HepG2 (cell line): Measurements from ENCODE around the gene CDC42EP5. TPM values are rescaled to one million over a fixed set of nuclear protein-coding genes. Genes with fewer than 3 reads are reported as not detected.

Source experiments
- ATAC-seq: fragments of 200-7000 bp; cut with Tn5 transposase; 3 replicates; pipeline ENCODE4 v1.9.1; 2020; ENCODE audit warnings: mild to moderate bottlenecking, moderate library complexity
- BruUV-seq: library from RNA; stranded (reverse); fragments of 400-500 nt; replicated peaks from 2 replicates; lab custom pipeline; 2021; lab: Mats Ljungman, UMichigan
- CTCF ChIA-PET: fragments of 300-600 bp; formaldehyde crosslinking; extraction: SDS; loops from one replicate; lab custom pipeline; 2021; ENCODE audit warnings: low total read pairs, inconsistent platforms, low intra/inter-chr PET ratio; lab: Yijun Ruan, JAX
- POLR2A ChIA-PET: fragments of 350-600 bp; sonication (Branson Sonifier 250); formaldehyde crosslinking; loops from one replicate; lab custom pipeline; 2020; ENCODE audit warnings: antibody characterized with exemption, inconsistent platforms; lab: Yijun Ruan, JAX
- DNase-seq: peaks from one replicate; pipeline ENCODE4 v3.0.0-alpha.2; 2015; ENCODE audit warnings: low spot score
- FAIRE-seq: peaks from 3 replicates; lab custom pipeline; 2011; peaks lifted over from hg19 to GRCh38; lab: Jason Lieb, UNC
- H2AFZ ChIP-seq: one replicate; pipeline ENCODE4 v1.6.1; 2011; ENCODE audit warnings: low read length, inconsistent platforms
- H3K27ac ChIP-seq: fragments of 300-600 bp; 3 replicates; pipeline ENCODE4 v1.8.0; 2011; ENCODE audit warnings: mixed run types, mild to moderate bottlenecking, mixed read lengths, low read length, inconsistent platforms; ENCODE audit not compliant: insufficient read depth; ENCODE audit errors: extremely low read length
- H3K27me3 ChIP-seq, 2 experiments: fragments of 200-600 bp in 1 of 2; 2 replicates in 1 of 2; 3 replicates in 1 of 2; pipeline versions ENCODE4 v1.6.0 to v1.8.0; 2011; ENCODE audit warnings: low read length in 2 of 2, mild to moderate bottlenecking in 2 of 2, moderate library complexity in 2 of 2, inconsistent platforms in 1 of 2; ENCODE audit not compliant: insufficient read depth in 2 of 2, control insufficient read depth in 1 of 2
- H3K36me3 ChIP-seq, 2 experiments: fragments of 200-600 bp in 1 of 2; replicated peaks in 1 of 2; 2 replicates in 1 of 2; 3 replicates in 1 of 2; pipeline versions ENCODE4 v1.5.1 to v1.8.0; 2011; ENCODE audit warnings: low read length in 2 of 2, inconsistent platforms in 1 of 2; ENCODE audit not compliant: insufficient read depth in 2 of 2, control insufficient read depth in 1 of 2
- H3K4me1 ChIP-seq: 2 replicates; pipeline ENCODE4 v1.5.1; 2012; ENCODE audit warnings: low read length, inconsistent platforms; ENCODE audit not compliant: insufficient read depth
- H3K4me2 ChIP-seq: 2 replicates; pipeline ENCODE4 v1.6.0; 2011; ENCODE audit warnings: low read depth, low read length, inconsistent platforms
- H3K4me3 ChIP-seq, 3 experiments: fragments of 200-600 bp in 1 of 3; sonication (generic), shearing (Covaris generic) in 1 of 3; replicated peaks in 1 of 3; 2 replicates each; pipeline ENCODE4 v1.5.1; 2011 to 2016; ENCODE audit warnings: low read length in 3 of 3, inconsistent platforms in 2 of 3, low read depth in 2 of 3, mild to moderate bottlenecking in 2 of 3, control low read depth in 1 of 3, mixed read lengths in 1 of 3; ENCODE audit not compliant: insufficient read depth in 1 of 3
- H3K79me2 ChIP-seq: one replicate; pipeline ENCODE4 v1.6.1; 2011; ENCODE audit warnings: low read length, inconsistent platforms; ENCODE audit not compliant: insufficient read depth
- H3K9ac ChIP-seq: 2 replicates; pipeline ENCODE4 v1.6.0; 2011; ENCODE audit warnings: mild to moderate bottlenecking, low read depth, low read length, inconsistent platforms; ENCODE audit not compliant: insufficient read depth
- H3K9me3 ChIP-seq: 2 replicates; pipeline ENCODE4 v1.5.1; 2012; ENCODE audit warnings: mild to moderate bottlenecking, low read length
- H4K20me1 ChIP-seq: 2 replicates; pipeline ENCODE4 v1.6.0; 2011; ENCODE audit warnings: inconsistent platforms, mild to moderate bottlenecking, low read length, moderate library complexity; ENCODE audit not compliant: insufficient read depth
- JUNB ChIP-seq: sonication (generic); formaldehyde crosslinking; IDR thresholded peaks from 2 replicates; pipeline ENCODE4 v1.8.0; 2022; ENCODE audit warnings: missing genetic modification reagents, mild to moderate bottlenecking, borderline replicate concordance
- MAFK ChIP-seq, 2 experiments: IDR thresholded peaks in 1 of 2; conservative IDR thresholded peaks in 1 of 2; 2 replicates each; pipeline ENCODE4 v1.6.1; 2011; ENCODE audit warnings: improper control_type of control experiment in 2 of 2, low read length in 2 of 2
- MAX ChIP-seq: IDR thresholded peaks from 2 replicates; pipeline ENCODE4 v1.6.1; 2012; ENCODE audit warnings: inconsistent platforms
- RNF219 ChIP-seq: sonication (generic); formaldehyde crosslinking; IDR thresholded peaks from 2 replicates; pipeline ENCODE4 v1.5.0; 2020; ENCODE audit warnings: mild to moderate bottlenecking, missing genetic modification reagents
- SP1 ChIP-seq, 2 experiments: fragments of 450-650 bp in 1 of 2; sonication (generic) in 1 of 2; formaldehyde crosslinking in 1 of 2; IDR thresholded peaks; 2 replicates each; pipeline versions ENCODE4 v1.4.0 to v1.6.1; 2016 to 2020; ENCODE audit warnings: missing genetic modification reagents in 1 of 2
- ZNF276 ChIP-seq: sonication (generic); formaldehyde crosslinking; IDR thresholded peaks from 2 replicates; pipeline ENCODE4 v1.4.0; 2020; ENCODE audit warnings: mild to moderate bottlenecking, low read depth, missing genetic modification reagents
- ZNF281 ChIP-seq: sonication (generic); formaldehyde crosslinking; IDR thresholded peaks from 2 replicates; pipeline ENCODE4 v1.4.0; 2020; ENCODE audit warnings: missing genetic modification reagents, borderline replicate concordance
- ZNF777 ChIP-seq: sonication (generic); formaldehyde crosslinking; IDR thresholded peaks from 2 replicates; pipeline ENCODE4 v1.4.0; 2020; ENCODE audit warnings: missing genetic modification reagents
- ZXDC ChIP-seq: sonication (generic); formaldehyde crosslinking; IDR thresholded peaks from 2 replicates; pipeline ENCODE4 v1.5.0; 2020; ENCODE audit warnings: mild to moderate bottlenecking, missing genetic modification reagents
- WGBS: methylation state at CpG from one replicate; pipeline ENCODE4 v1.1.6; 2017; ENCODE audit warnings: low lambda C conversion rate; 5-methylcytosine and 5-hydroxymethylcytosine counted together
- in situ Hi-C: cut with HindIII; loops from 2 replicates; pipeline ENCODE4 v1.10.0; 2017; ENCODE audit warnings: low pct_unique_long_range_greater_than_20kb; ENCODE audit not compliant: extremely low pct_ligation_motif_present
- intact Hi-C: fragments of 100-400 bp; cut with micrococcal nuclease; formaldehyde crosslinking; loops from one replicate; pipeline ENCODE4 v1.10.0; 2022; ENCODE audit not compliant: unreplicated experiment
- polyA plus RNA-seq, 8 experiments: library from polyadenylated mRNA; depleted of rRNA in 3 of 8; stranded (reverse) in 7 of 8; unstranded in 1 of 8; fragments of >200 nt; fragmentation: Illumina TruSeq in 4 of 8; extraction: Trizol in 4 of 8; gene quantifications; 2 replicates each; pipeline versions ENCODE4 v1.2.1 to v1.2.3, GENCODE V29; 2011 to 2016; ENCODE audit warnings: low read depth in 4 of 8, missing spikeins in 1 of 8, mixed read lengths in 1 of 8; ENCODE audit not compliant: insufficient read depth in 1 of 8
- total RNA-seq, 5 experiments: library from RNA; depleted of rRNA; stranded (reverse); fragments of >200 nt; fragmentation: Illumina TruSeq; extraction: Trizol; gene quantifications; 2 replicates each; pipeline ENCODE4 v1.2.3, GENCODE V29; 2016; ENCODE audit warnings: low read depth in 1 of 5

CDC42EP5 gene
- total and polyA plus RNA-seq, 2 of the 13 experiments (the other 11 are each of a cell fraction or from before 2014, with no cell fraction given), result 0.41 to 1.6 TPM

GRCh38 chr19:54464044-54464629 lies 9.0 kb downstream of the CDC42EP5 start (continued):
- TF ChIP-seq ZNF281 (CRISPR knock-in tag) (no peak), RNF219 (CRISPR knock-in tag) (no peak), ZNF777 (CRISPR knock-in tag) (no peak), MAFK (conservative IDR thresholded peaks at IDR 0.05 in 1 of 2, IDR thresholded peaks at IDR 0.05 in 1 of 2; ENCODE audit: low read length in 2 of 2) (no peak), SP1 (IDR thresholded peaks at IDR 0.05) (no peak; the same call in 1 of the 2 replicates), SP1 (CRISPR knock-in tag; IDR thresholded peaks at IDR 0.05) (no peak; the same call in 1 of the 2 replicates)

GRCh38 chr19:54463531-54464043 lies 9.5 kb downstream of the CDC42EP5 start, which contains the start of gene LENG9:
Gene LENG9 (minus strand): TSS chr19:54463778. CDS start chr19:54463526, 252 bp downstream.
- Histone ChIP-seq H3K4me2 (peak within 1 kb of the TSS; percentile 94), H3K9me3 (no peaks in the 10 kb centered on the region), H3K36me3 (peaks cover 10 to 21% of the 10 kb centered on the region in 2 experiments), H4K20me1 (peaks cover 6% of the 10 kb centered on the region; the same call in 1 of the 2 replicates), H3K27me3 (no peaks in the 10 kb centered on the region), H3K4me1 (peaks cover 21% of the 10 kb centered on the region), H3K4me3 (peak within 1 kb of the TSS; percentile 72 to 80 (median 77)), H2AFZ (no peak within 1 kb of the TSS), H3K27ac (peak within 1 kb of the TSS; percentile 96), H3K9ac (peak within 1 kb of the TSS; percentile 91), H3K79me2 (peaks cover 12% of the 10 kb centered on the region)
- intact Hi-C loops (loop anchor here (2.0 kb wide), 1 partner anchor 15 kb away; the partner anchor contains the start of gene LENG8), in situ Hi-C loops (no loop called here)
- DNase-seq, result peak; percentile 98
- peak; percentile 87 for FAIRE-seq
- BruUV-seq, result no TSS peak
- POLR2A ChIA-PET, result interaction anchor here (0.9 to 3.5 kb wide), 9 partner anchors 9 to 326 kb away, joined by 3 to 67 read pairs (median 10); partner anchors contain the start of genes CDC42EP5, CNOT3, LENG8 and MBOAT7
- 1% methylated on average over 13 of the region's 41 CpGs for WGBS
- CTCF ChIA-PET, result no interaction called here
- ATAC-seq, result peak; percentile 74
- TF ChIP-seq ZNF276 (no peak), MAX (peak; percentile 82; the same call in 1 of the 2 replicates), JUNB (CRISPR knock-in tag) (no peak), ZXDC (CRISPR knock-in tag) (no peak)
